Measurements from ENCODE around the gene NFIA. TPM values are rescaled to one million over a fixed set of nuclear protein-coding genes. Genes with fewer than 3 reads are reported as not detected.

NFIA gene
- polyA plus RNA-seq, 3 donors = 14.4 to 14.7 (median 14.6) TPM

GRCh38 chr1:61098906-61099437 lies 16.6 kb downstream of the NFIA start:
- DNase-seq = no peak

GRCh38 chr1:61100578-61100977 lies 18.2 kb downstream of the NFIA start:
- no peak for DNase-seq

GRCh38 chr1:61101536-61101935 lies 19.2 kb downstream of the NFIA start:
- no peak for DNase-seq

GRCh38 chr1:61102041-61102440 lies 19.7 kb downstream of the NFIA start:
- no peak for DNase-seq

GRCh38 chr1:61102621-61103020 lies 20.3 kb downstream of the NFIA start:
- no peak for DNase-seq

GRCh38 chr1:61104220-61104671 lies 21.9 kb downstream of the NFIA start:
- DNase-seq = no peak

- DNase-seq = no peak
Measured at GRCh38 chr1:61107638-61108037, 25.3 kb downstream of the NFIA start.

GRCh38 chr1:61109158-61109557 lies 26.8 kb downstream of the NFIA start:
- peak; percentile 47 for DNase-seq

- DNase-seq = no peak
Measured at GRCh38 chr1:61109910-61110309, 27.5 kb downstream of the NFIA start.

- DNase-seq = no peak
Measured at GRCh38 chr1:61110554-61110953, 28.2 kb downstream of the NFIA start.

- DNase-seq = peak; percentile 48
Measured at GRCh38 chr1:61111084-61112004, 29.0 kb downstream of the NFIA start.

GRCh38 chr1:61114178-61114870 lies 32.0 kb downstream of the NFIA start:
- no peak for DNase-seq

- no peak for DNase-seq
Measured at GRCh38 chr1:61115436-61115835, 33.1 kb downstream of the NFIA start.

- DNase-seq = no peak
Measured at GRCh38 chr1:61116421-61116820, 34.1 kb downstream of the NFIA start.

- DNase-seq = no peak
Measured at GRCh38 chr1:61117283-61117682, 34.9 kb downstream of the NFIA start.

GRCh38 chr1:61119085-61119484 lies 36.7 kb downstream of the NFIA start:
- no peak for DNase-seq

- DNase-seq = no peak
Measured at GRCh38 chr1:61120246-61120840, 38.0 kb downstream of the NFIA start.

GRCh38 chr1:61120998-61121397 lies 38.6 kb downstream of the NFIA start:
- DNase-seq = no peak

GRCh38 chr1:61121631-61122030 lies 39.3 kb downstream of the NFIA start:
- DNase-seq = no peak

GRCh38 chr1:61122389-61122788 lies 40.0 kb downstream of the NFIA start:
- no peak for DNase-seq

- DNase-seq = no peak
Measured at GRCh38 chr1:61123326-61123725, 41.0 kb downstream of the NFIA start.

- no peak for DNase-seq
Measured at GRCh38 chr1:61124078-61124477, 41.7 kb downstream of the NFIA start.

Data from renal pelvis (tissue), 4 donors.